PFSK-1 (cell line): ENCODE data around the gene OSBPL9.

ENCODE experiments used
- POLR2AphosphoS5 ChIP-seq: IDR thresholded peaks from 2 replicates; pipeline ENCODE4 v1.6.1; 2012; ENCODE audit warnings: low read depth, mild to moderate bottlenecking, control low read depth, low read length, moderate library complexity
- REST ChIP-seq, 2 experiments: IDR thresholded peaks; 2 replicates each; pipeline versions ENCODE4 v1.6.1 to v1.8.0; 2011 to 2012; ENCODE audit warnings: low read depth in 2 of 2, low read length in 2 of 2, control low read depth in 1 of 2, inconsistent platforms in 1 of 2, mild to moderate bottlenecking in 1 of 2, moderate library complexity in 1 of 2; ENCODE audit not compliant: insufficient read depth in 1 of 2
- TAF1 ChIP-seq: IDR thresholded peaks from 2 replicates; pipeline ENCODE4 v1.6.1; 2012; ENCODE audit warnings: low read length, control low read depth, borderline replicate concordance; ENCODE audit not compliant: insufficient read depth

- TF ChIP-seq TAF1: no peak
- TF ChIP-seq REST (IDR thresholded peaks at IDR 0.05; ENCODE audit: insufficient read depth in 1 of 2, low read depth in 2 of 2, low read length in 2 of 2): no peak
- TF ChIP-seq POLR2AphosphoS5: no peak
Measured at GRCh38 chr1:51693419-51694155, 76.7 kb downstream of the OSBPL9 start.
